Adrenal gland (tissue), 12 donors: ENCODE data around the gene GJA4. TPM values are rescaled to one million over a fixed set of nuclear protein-coding genes. Genes with fewer than 3 reads are reported as not detected.

Source experiments
- DNase-seq, 7 donors: peaks; one replicate each; pipeline ENCODE4 v3.0.0-alpha.2; 2019 to 2020
- H3K27ac ChIP-seq, 5 donors: fragments of 200-600 bp; sonication (generic) in 4 of 5; 1 replicate in 3 of 5; 2 replicates in 2 of 5; pipeline versions ENCODE4 v1.5.1 to v1.8.0; 2016 to 2020; ENCODE audit warnings: mild to moderate bottlenecking in 1 of 5
- H3K27me3 ChIP-seq: fragments of 200-600 bp; 2 replicates; pipeline ENCODE4 v1.8.0; 2021
- H3K36me3 ChIP-seq, 2 donors: fragments of 200-600 bp; replicated peaks in 1 of 2; 1 replicate in 1 of 2; 2 replicates in 1 of 2; pipeline versions ENCODE4 v1.5.1 to v1.8.0; 2018 to 2022
- H3K4me1 ChIP-seq, 2 donors: fragments of 200-600 bp; replicated peaks in 1 of 2; 1 replicate in 1 of 2; 2 replicates in 1 of 2; pipeline versions ENCODE4 v1.5.1 to v1.8.0; 2018 to 2021
- H3K4me3 ChIP-seq, 4 donors: fragments of 200-600 bp; sonication (generic) in 3 of 4; one replicate each; pipeline ENCODE4 v1.5.1; 2016 to 2018
- H3K9me3 ChIP-seq, 3 donors: fragments of 200-600 bp; sonication (generic) in 1 of 3; replicated peaks in 1 of 3; 1 replicate in 2 of 3; 2 replicates in 1 of 3; pipeline versions ENCODE4 v1.5.1 to v1.8.0; 2016 to 2021
- POLR2A ChIP-seq, 2 donors: fragments of 450-650 bp; IDR thresholded peaks; one replicate each; pipeline ENCODE4 v1.6.1; 2017; ENCODE audit warnings: antibody characterized with exemption in 2 of 2, mild to moderate bottlenecking in 2 of 2, moderate library complexity in 1 of 2
- WGBS, 4 donors: extraction: QIAGEN DNeasy Blood & Tissue Kit in 2 of 4; methylation state at CpG; one replicate each; pipeline versions ENCODE4 v1.1.5 to v1.1.7; 2013 to 2017; 5-methylcytosine and 5-hydroxymethylcytosine counted together
- intact Hi-C, 2 donors: fragments of 100-400 bp; cut with DNase I; formaldehyde crosslinking; loops; one replicate each; pipeline versions ENCODE4 v1.14.1 to v1.15.0; 2022 to 2023
- polyA plus RNA-seq, 3 donors: library from polyadenylated mRNA; stranded (reverse); fragments of 200-250 nt in 2 of 3; fragments of 350-450 nt in 1 of 3; fragmentation: Illumina TruSeq in 1 of 3; extraction: RNeasy Lipid Tissue Mini Kit (QIAGEN cat#74804) in 1 of 3; gene quantifications; one replicate each; pipeline ENCODE4 v1.2.3, GENCODE V29; 2013 to 2014
- total RNA-seq, 9 donors: library from RNA; depleted of rRNA in 4 of 9; stranded (reverse); fragments of >200 nt in 4 of 9; fragments of 120-200 nt in 1 of 9; fragmentation: NEBNext Ultra II Directional in 1 of 9; extraction: Animal tissue kit (Norgen Biotek cat#: 25700) in 1 of 9; gene quantifications; one replicate each; pipeline versions ENCODE4 v1.1.0 to v1.2.4, GENCODE V29; 2013 to 2023
- TF ChIP-seq, protein P1 (sequence below), 6 experiments: fragments of 450-650 bp in 4 of 6; fragments of 200-600 bp in 2 of 6; sonication (generic) in 1 of 6; IDR thresholded peaks; 1 replicate in 5 of 6; 2 replicates in 1 of 6; pipeline versions ENCODE4 v1.5.1 to v1.8.0; 2016 to 2021; ENCODE audit warnings: antibody characterized with exemption in 6 of 6, mild to moderate bottlenecking in 2 of 6, moderate library complexity in 1 of 6
- donor health status: healthy with polysubstance abuse.
- donor health status: Bipolar disorder and iron deficiency.
- donor health status: DM: yes; HTN: yes; CAD: no.
- donor health status: DM: no; HTN: no; CAD: no.
- donor health status: DM: no; HTN: no; CAD: no.
- donor health status: DM: yes; HTN: yes; CAD: no.

GJA4 gene
- total and polyA plus RNA-seq, 12 donors = 4.8 to 68.4 (median 19.7) TPM

DNA sequence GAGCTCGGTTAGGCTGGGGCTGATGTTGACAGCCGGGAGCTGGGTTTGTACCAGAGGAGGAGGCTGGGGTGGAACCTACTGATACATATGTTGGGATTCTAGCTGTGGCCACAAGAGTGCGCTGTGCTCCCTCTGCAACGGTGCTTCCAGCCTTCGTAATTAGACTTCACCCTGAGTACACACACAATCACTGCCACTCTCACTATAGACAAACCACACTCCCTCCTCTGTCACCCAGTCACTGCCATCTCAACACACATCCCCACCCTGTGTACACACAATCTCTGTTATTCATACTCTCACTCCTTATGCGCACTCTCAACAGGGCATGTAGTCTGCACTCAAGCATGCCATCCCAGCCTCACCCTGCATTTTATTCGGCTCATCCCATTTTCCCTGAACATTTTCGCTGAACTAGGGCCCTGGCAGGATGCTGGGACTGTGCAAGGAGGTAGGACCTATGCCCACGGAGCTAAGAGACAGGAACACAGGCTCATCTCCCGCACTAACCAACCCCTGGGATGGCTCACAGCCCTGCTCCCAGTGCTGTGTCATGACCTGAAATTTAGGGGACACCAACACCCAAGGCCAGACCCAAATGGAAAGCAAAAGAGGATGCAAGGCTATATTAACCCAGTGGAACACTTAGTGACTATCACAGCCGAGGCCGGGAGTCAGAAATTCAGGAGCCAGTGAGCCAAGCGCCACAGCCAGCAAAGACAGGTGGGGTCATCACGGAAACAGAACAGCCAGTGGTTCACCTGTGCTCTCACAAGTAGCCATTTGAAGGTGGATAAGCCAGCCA, 6.1 kb upstream of the GJA4 start:
- WGBS, 4 donors = 48 to 50% (median 49%) methylated on average over 14 of the region's 14 CpGs
- Histone ChIP-seq H3K4me1 (peaks cover 0 to 5% of the 10 kb centered on the region in 2 donors), H3K4me3 (no peak overlapping the region), H3K9me3 (no peaks in the 10 kb centered on the region), H3K27me3 (peaks cover 8% of the 10 kb centered on the region), H3K36me3 (no peaks in the 10 kb centered on the region), H3K27ac (peak overlapping the region in 1 of 5 donors; percentile 58)
- TF ChIP-seq, protein P1, sequence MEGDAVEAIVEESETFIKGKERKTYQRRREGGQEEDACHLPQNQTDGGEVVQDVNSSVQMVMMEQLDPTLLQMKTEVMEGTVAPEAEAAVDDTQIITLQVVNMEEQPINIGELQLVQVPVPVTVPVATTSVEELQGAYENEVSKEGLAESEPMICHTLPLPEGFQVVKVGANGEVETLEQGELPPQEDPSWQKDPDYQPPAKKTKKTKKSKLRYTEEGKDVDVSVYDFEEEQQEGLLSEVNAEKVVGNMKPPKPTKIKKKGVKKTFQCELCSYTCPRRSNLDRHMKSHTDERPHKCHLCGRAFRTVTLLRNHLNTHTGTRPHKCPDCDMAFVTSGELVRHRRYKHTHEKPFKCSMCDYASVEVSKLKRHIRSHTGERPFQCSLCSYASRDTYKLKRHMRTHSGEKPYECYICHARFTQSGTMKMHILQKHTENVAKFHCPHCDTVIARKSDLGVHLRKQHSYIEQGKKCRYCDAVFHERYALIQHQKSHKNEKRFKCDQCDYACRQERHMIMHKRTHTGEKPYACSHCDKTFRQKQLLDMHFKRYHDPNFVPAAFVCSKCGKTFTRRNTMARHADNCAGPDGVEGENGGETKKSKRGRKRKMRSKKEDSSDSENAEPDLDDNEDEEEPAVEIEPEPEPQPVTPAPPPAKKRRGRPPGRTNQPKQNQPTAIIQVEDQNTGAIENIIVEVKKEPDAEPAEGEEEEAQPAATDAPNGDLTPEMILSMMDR (IDR thresholded peaks at IDR 0.05) = peak; percentile 72 to 92 (median 89)
- TF ChIP-seq POLR2A (IDR thresholded peaks at IDR 0.05) = no peak
- peak; percentile 67 to 93 (median 84) for DNase-seq
- intact Hi-C loops = loop anchor here (5.0 kb wide), 2 partner anchors 66 to 81 kb away; no protein-coding TSS in a partner anchor

DNA sequence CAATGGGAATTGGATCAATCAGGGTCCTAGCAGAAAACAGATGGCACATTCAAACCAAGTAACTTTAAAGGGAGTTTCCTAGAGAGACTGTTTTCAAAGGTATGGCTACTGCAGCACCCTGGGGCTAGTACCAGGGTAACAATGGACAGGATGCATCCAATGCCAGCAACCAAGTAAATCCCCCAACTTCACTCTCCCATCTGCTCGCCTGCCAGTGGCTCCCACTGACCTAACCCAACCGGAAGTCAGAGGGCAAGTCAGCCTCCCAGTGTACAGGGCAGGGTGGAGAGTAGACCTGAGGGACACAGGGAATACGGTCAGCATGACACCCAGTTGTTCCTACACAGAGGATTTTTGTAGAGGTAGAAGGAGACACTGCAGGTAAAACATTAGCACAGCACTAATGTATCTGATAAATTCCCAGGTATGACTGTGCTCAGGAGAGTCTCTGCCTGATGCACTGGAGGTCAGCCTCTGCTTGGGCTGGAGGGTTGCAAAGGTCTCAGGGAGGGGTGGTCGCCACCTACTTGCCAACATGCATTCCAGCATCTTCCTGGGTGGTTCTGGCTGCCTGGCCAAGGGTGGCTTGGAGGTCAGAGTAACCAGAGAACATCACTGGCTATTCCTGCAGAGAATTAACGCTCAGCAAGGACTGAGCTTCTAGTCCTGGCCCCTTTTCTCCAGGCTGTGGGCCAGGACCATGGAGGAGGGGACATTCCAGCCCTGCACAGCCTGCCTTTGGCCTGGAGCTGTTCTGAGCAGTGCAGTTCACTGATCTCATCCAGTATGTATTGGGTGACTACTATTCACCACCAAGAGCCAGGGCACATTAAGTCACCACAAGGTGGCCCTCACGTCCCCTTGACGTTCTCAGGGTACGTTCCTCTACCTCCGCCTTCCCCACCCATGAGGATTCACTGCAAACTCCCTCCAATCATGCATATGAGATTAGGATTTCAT, 5.1 kb upstream of the GJA4 start:
- TF ChIP-seq POLR2A (IDR thresholded peaks at IDR 0.05) = no peak
- TF ChIP-seq, protein P1 (IDR thresholded peaks at IDR 0.05) = peak in 5 of 6 experiments; percentile 22 to 45 (median 42)
- H3K27me3 ChIP-seq = no peaks in the 10 kb centered on the region
- peak in 4 of 7 donors; percentile 35 to 75 (median 48) for DNase-seq
- H3K9me3 ChIP-seq = no peaks in the 10 kb centered on the region
- H3K27ac ChIP-seq = peak overlapping the region in 1 of 5 donors; percentile 58
- H3K4me3 ChIP-seq = no peak overlapping the region
- H3K36me3 ChIP-seq = no peaks in the 10 kb centered on the region
- intact Hi-C loops = loop anchor here (5.0 kb wide), 2 partner anchors 65 to 80 kb away; no protein-coding TSS in a partner anchor
- H3K4me1 ChIP-seq = peaks cover 0 to 7% of the 10 kb centered on the region in 2 donors
- WGBS, 4 donors = 47 to 55% (median 48%) methylated on average over 8 to 9 of the region's 9 CpGs

DNA sequence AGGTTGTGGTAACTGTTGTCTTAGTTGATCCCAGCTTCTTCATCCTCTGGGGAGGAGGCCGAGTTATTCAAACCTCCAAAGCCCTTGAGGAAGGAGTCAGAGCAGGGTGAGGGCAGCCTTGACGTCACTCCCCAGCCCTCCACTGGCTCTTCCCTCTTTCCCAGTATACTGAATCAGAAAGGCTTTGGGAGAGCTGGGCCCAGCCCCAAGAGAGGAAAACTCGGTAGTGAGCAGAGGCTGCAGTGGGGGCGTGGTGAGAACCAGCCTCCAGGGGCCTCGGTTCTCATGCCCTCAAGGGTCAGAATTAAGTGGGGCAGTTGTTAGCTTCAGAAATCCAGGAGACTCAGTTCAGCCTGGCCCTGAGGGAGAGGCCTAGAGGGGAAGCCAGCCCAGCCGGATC, 1.8 kb upstream of the GJA4 start:
- 60 to 81% (median 78%) methylated on average over 5 to 6 of the region's 6 CpGs for WGBS, 4 donors
- intact Hi-C loops = no loop called here
- TF ChIP-seq POLR2A (IDR thresholded peaks at IDR 0.05) = no peak
- TF ChIP-seq, protein P1 (IDR thresholded peaks at IDR 0.05) = no peak
- H3K9me3 ChIP-seq = no peaks in the 10 kb centered on the region
- H3K27me3 ChIP-seq = no peaks in the 10 kb centered on the region
- no peak overlapping the region for H3K4me3 ChIP-seq
- no peaks in the 10 kb centered on the region for H3K36me3 ChIP-seq
- peak overlapping the region in 2 of 5 donors; percentile 30 to 86 for H3K27ac ChIP-seq
- DNase-seq = peak in 3 of 7 donors; percentile 13 to 69 (median 41)
- peaks cover 4 to 11% of the 10 kb centered on the region in 2 donors for H3K4me1 ChIP-seq

DNA sequence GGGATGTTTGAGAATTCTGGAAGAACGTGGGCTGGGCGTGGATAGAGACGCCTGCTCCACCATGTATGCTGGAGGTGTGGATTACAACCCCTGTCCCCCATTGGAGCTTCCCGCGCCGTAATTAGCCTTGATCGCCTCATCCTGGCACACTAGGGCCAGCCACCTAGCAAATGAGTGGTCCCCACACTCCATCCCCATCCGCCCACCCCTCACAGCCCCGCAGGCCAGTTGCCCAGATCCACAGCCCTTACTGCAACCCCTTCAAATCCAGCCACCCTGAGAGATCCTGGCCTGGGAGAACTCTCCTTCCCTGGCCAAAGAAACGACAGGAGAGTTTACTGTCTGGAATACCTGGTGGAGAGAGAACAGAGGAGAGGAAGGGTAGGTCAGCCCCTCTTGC, 375 bp upstream of the GJA4 start:
- DNase-seq = no peak
- H3K36me3 ChIP-seq = no peaks in the 10 kb centered on the region
- H3K4me3 ChIP-seq = peak overlapping the region in 1 of 4 donors; percentile 56
- H3K27me3 ChIP-seq = no peaks in the 10 kb centered on the region
- intact Hi-C loops = no loop called here
- H3K27ac ChIP-seq = peak overlapping the region in 2 of 5 donors; percentile 1 to 86
- TF ChIP-seq, protein P1 (IDR thresholded peaks at IDR 0.05) = no peak
- no peak for TF ChIP-seq POLR2A (IDR thresholded peaks at IDR 0.05)
- no peaks in the 10 kb centered on the region for H3K9me3 ChIP-seq
- H3K4me1 ChIP-seq = peaks cover 4 to 7% of the 10 kb centered on the region in 2 donors
- WGBS, 4 donors = 66 to 70% (median 68%) methylated on average over 10 of the region's 10 CpGs; no CpG with 5 or more reads in 1 of the 4 donors
